ENCODE results near the gene NGFR.

GRCh38 chr17:49460401-49460800, 34.7 kb upstream of the NGFR start:
- TF ChIP-seq CTCF (IDR thresholded peaks at IDR 0.05; ENCODE audit: low read depth, low read length, poor library complexity, severe bottlenecking) = no peak
- no peak for TF ChIP-seq EZH2phosphoT487 (IDR thresholded peaks at IDR 0.05; ENCODE audit: borderline replicate concordance, low read length)
